ENCODE measurements around the gene ORM1.

DNA sequence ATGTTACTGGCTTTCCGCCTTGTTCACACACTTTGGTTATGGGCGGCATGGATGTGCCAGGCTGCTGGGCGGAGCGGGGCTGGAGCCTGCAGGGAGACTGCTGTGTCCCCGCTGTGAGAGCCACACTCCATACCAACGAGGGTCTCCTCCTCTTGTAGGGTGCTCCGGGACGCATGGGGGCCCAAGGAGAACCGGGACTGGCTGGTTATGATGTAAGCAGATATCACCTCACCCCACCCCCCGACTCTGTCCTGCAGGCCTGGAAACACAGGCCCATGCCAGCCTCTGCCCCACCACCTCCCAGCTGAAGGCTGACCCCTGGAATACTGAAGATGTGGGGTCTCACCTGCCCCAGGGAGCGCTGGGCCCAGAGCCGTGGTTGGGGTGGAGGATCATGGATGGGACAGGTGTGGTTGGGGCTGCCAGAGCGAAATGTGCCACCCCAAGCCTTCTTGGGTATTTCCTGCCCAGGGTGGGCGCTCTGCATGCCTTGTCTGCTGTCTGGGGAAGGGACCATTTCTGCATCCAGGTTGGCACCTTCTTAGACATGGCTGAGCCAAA lies 39.3 kb upstream of the ORM1 start:
- TF ChIP-seq, protein P1, sequence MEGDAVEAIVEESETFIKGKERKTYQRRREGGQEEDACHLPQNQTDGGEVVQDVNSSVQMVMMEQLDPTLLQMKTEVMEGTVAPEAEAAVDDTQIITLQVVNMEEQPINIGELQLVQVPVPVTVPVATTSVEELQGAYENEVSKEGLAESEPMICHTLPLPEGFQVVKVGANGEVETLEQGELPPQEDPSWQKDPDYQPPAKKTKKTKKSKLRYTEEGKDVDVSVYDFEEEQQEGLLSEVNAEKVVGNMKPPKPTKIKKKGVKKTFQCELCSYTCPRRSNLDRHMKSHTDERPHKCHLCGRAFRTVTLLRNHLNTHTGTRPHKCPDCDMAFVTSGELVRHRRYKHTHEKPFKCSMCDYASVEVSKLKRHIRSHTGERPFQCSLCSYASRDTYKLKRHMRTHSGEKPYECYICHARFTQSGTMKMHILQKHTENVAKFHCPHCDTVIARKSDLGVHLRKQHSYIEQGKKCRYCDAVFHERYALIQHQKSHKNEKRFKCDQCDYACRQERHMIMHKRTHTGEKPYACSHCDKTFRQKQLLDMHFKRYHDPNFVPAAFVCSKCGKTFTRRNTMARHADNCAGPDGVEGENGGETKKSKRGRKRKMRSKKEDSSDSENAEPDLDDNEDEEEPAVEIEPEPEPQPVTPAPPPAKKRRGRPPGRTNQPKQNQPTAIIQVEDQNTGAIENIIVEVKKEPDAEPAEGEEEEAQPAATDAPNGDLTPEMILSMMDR (conservative IDR thresholded peaks at IDR 0.05) = no peak
- TF ChIP-seq EZH2 (IDR thresholded peaks at IDR 0.05; ENCODE audit: low read depth) = no peak

All from PC-9 (cell line).